K562 (cell line): ENCODE data around the gene SPON1. TPM values are rescaled to one million over a fixed set of nuclear protein-coding genes. Genes with fewer than 3 reads are reported as not detected.

Experiments
- ATAC-seq: fragments of 200-7000 bp; cut with Tn5 transposase; 3 replicates; pipeline ENCODE4 v1.9.1; 2020; ENCODE audit warnings: moderate library complexity
- BruUV-seq: library from RNA; stranded (reverse); fragments of 400-500 nt; replicated peaks from 2 replicates; lab custom pipeline; 2021; lab: Mats Ljungman, UMichigan
- CTCF ChIA-PET: fragments of 300-600 bp; formaldehyde crosslinking; extraction: SDS; loops from one replicate; lab custom pipeline; 2021; ENCODE audit warnings: low intra/inter-chr PET ratio; lab: Yijun Ruan, JAX
- POLR2A ChIA-PET: fragments of 300-600, 350-650 bp; sonication (Branson Sonifier 250); formaldehyde crosslinking; extraction: SDS; loops from one replicate; lab custom pipeline; 2021; ENCODE audit warnings: antibody characterized with exemption, inconsistent platforms; lab: Yijun Ruan, JAX
- DNase-seq, 4 experiments: peaks; one replicate each; pipeline versions ENCODE4 v3.0.0 to v3.0.0-alpha.2; 2011 to 2018; ENCODE audit warnings: low spot score in 3 of 4, mixed read lengths in 3 of 4; ENCODE audit errors: extremely low read depth in 1 of 4
- FAIRE-seq: peaks from 2 replicates; lab custom pipeline; 2011; peaks lifted over from hg19 to GRCh38; lab: Jason Lieb, UNC
- H2AFZ ChIP-seq: 2 replicates; pipeline ENCODE4 v1.6.0; 2011; ENCODE audit warnings: low read depth, low read length, control low read depth, inconsistent platforms
- H3K27ac ChIP-seq: fragments of 200-600 bp; 3 replicates; pipeline ENCODE4 v1.8.0; 2011; ENCODE audit warnings: low read depth, mild to moderate bottlenecking, control low read depth, inconsistent platforms, low read length, moderate library complexity, mixed read lengths; ENCODE audit errors: extremely low read depth
- H3K27me3 ChIP-seq, 2 experiments: fragments of 300-600 bp in 1 of 2; 2 replicates in 1 of 2; 3 replicates in 1 of 2; pipeline versions ENCODE4 v1.6.0 to v1.8.0; 2011; ENCODE audit warnings: inconsistent platforms in 2 of 2, low read length in 2 of 2, mild to moderate bottlenecking in 1 of 2, mixed read lengths in 1 of 2, moderate library complexity in 1 of 2; ENCODE audit not compliant: control insufficient read depth in 2 of 2, insufficient read depth in 2 of 2
- H3K36me3 ChIP-seq: fragments of 300-600 bp; 3 replicates; pipeline ENCODE4 v1.8.0; 2011; ENCODE audit warnings: mild to moderate bottlenecking, low read length, inconsistent platforms; ENCODE audit not compliant: control insufficient read depth, insufficient read depth
- H3K4me1 ChIP-seq, 2 experiments: fragments of 200-600 bp in 1 of 2; replicated peaks in 1 of 2; 2 replicates in 1 of 2; 3 replicates in 1 of 2; pipeline versions ENCODE4 v1.5.1 to v1.8.0; 2011; ENCODE audit warnings: inconsistent platforms in 2 of 2, low read length in 2 of 2, mild to moderate bottlenecking in 1 of 2, mixed read lengths in 1 of 2, moderate library complexity in 1 of 2; ENCODE audit not compliant: control insufficient read depth in 2 of 2, insufficient read depth in 2 of 2
- H3K4me2 ChIP-seq: 2 replicates; pipeline ENCODE4 v1.6.1; 2011; ENCODE audit warnings: low read length, control low read depth, inconsistent platforms, mixed read lengths; ENCODE audit not compliant: insufficient read depth
- H3K4me3 ChIP-seq: fragments of 200-600 bp; sonication (generic), shearing (Covaris generic); 2 replicates; pipeline ENCODE4 v1.5.1; 2016; ENCODE audit warnings: control low read depth, inconsistent platforms
- H3K79me2 ChIP-seq: fragments of 200-600 bp; 3 replicates; pipeline ENCODE4 v1.8.0; 2011; ENCODE audit warnings: low read length, inconsistent platforms; ENCODE audit not compliant: control insufficient read depth, insufficient read depth
- H3K9ac ChIP-seq, 2 experiments: 2 replicates each; pipeline versions ENCODE4 v1.6.0 to v1.6.1; 2011; ENCODE audit warnings: low read depth in 2 of 2, low read length in 2 of 2, control low read depth in 1 of 2, inconsistent platforms in 1 of 2, mild to moderate bottlenecking in 1 of 2, mixed read lengths in 1 of 2; ENCODE audit not compliant: insufficient read depth in 1 of 2
- H3K9me1 ChIP-seq: one replicate; pipeline ENCODE4 v1.6.0; 2011; ENCODE audit warnings: inconsistent platforms, mild to moderate bottlenecking, low read length, moderate library complexity; ENCODE audit not compliant: control insufficient read depth, insufficient read depth
- H3K9me3 ChIP-seq: replicated peaks from 2 replicates; pipeline ENCODE4 v1.5.1; 2011; ENCODE audit warnings: low read depth, low read length, inconsistent platforms; ENCODE audit not compliant: control insufficient read depth, insufficient read depth
- H4K20me1 ChIP-seq: replicated peaks from 2 replicates; pipeline ENCODE4 v1.6.1; 2011; ENCODE audit warnings: low read length, inconsistent platforms, mixed read lengths; ENCODE audit not compliant: control insufficient read depth, insufficient read depth
- CBFA2T3 ChIP-seq: fragments of 450-650 bp; IDR thresholded peaks from 2 replicates; pipeline ENCODE4 v1.6.1; 2017
- CCAR2 ChIP-seq: fragments of 200-400 bp; formaldehyde crosslinking; IDR thresholded peaks from 2 replicates; pipeline ENCODE4 v1.6.1; 2017; ENCODE audit warnings: mild to moderate bottlenecking, low read depth, low read length
- DNMT1 ChIP-seq: fragments of 450-650 bp; IDR thresholded peaks from 2 replicates; pipeline ENCODE4 v1.6.1; 2016; ENCODE audit warnings: antibody characterized with exemption, mild to moderate bottlenecking
- MAZ ChIP-seq, 2 experiments: fragments of 450-650 bp in 1 of 2; sonication (generic) in 1 of 2; formaldehyde crosslinking; IDR thresholded peaks in 1 of 2; conservative IDR thresholded peaks in 1 of 2; 2 replicates each; pipeline versions ENCODE4 v1.4.0 to v1.5.0; 2020; ENCODE audit warnings: mild to moderate bottlenecking in 1 of 2, missing genetic modification reagents in 1 of 2
- REST ChIP-seq, 2 experiments: fragments of 450-650 bp; formaldehyde crosslinking in 1 of 2; IDR thresholded peaks; 2 replicates each; pipeline versions ENCODE4 v1.4.0 to v1.6.1; 2014 to 2020; ENCODE audit warnings: mild to moderate bottlenecking in 2 of 2, borderline replicate concordance in 1 of 2, low read depth in 1 of 2
- ZNF133 ChIP-seq: fragments of 250-450 bp; sonication (Bioruptor Pico); IDR thresholded peaks from 2 replicates; pipeline ENCODE4 v1.4.0; 2020; ENCODE audit warnings: mild to moderate bottlenecking
- whole genome bisulfite sequencing: fragments of 100-300 bp; shearing (Covaris generic); methylation state at CpG from one replicate; pipeline ENCODE4 v1.1.6; 2016; ENCODE audit warnings: low coverage, mixed read lengths; ENCODE audit not compliant: insufficient coverage; ENCODE audit errors: missing lambda C conversion rate; 5-methylcytosine and 5-hydroxymethylcytosine counted together
- in situ Hi-C: fragments of 300-500 bp; cut with MboI; formaldehyde crosslinking; loops from 4 replicates; pipeline ENCODE4 v1.15.0; 2018; ENCODE audit warnings: inconsistent platforms, mixed read lengths
- intact Hi-C: fragments of 100-400 bp; cut with micrococcal nuclease; formaldehyde crosslinking; loops from 2 replicates; pipeline ENCODE4 v1.14.2; 2022
- polyA plus RNA-seq, 8 experiments: library from polyadenylated mRNA; depleted of rRNA in 4 of 8; stranded (reverse) in 5 of 8; unstranded in 3 of 8; fragments of >200 nt; fragmentation: Nextera tagmentation in 2 of 8; fragmentation: Illumina TruSeq in 1 of 8; extraction: Ambion mirVana in 2 of 8; extraction: Trizol in 1 of 8; gene quantifications; 2 replicates each; pipeline versions ENCODE4 v1.2.1 to v1.2.3, GENCODE V29; 2011 to 2014; ENCODE audit warnings: inconsistent platforms in 1 of 8, missing spikeins in 1 of 8
- total RNA-seq, 7 experiments: library from RNA; depleted of rRNA in 6 of 7; stranded (reverse); fragments of >200 nt in 6 of 7; fragmentation: Illumina TruSeq in 2 of 7; extraction: Trizol in 2 of 7; gene quantifications; 2 replicates each; pipeline versions ENCODE4 v1.2.1 to v1.2.3, GENCODE V29; 2011 to 2021; ENCODE audit warnings: low replicate concordance in 1 of 7

The SPON1 gene
- total and polyA plus RNA-seq, 9 of the 15 experiments (the other 6 are each of a cell fraction or from before 2014, with no cell fraction given) = 0.04 to 0.06 TPM; not detected in 7

- 0 out of 2 replicates have a peak, but pooled peaks have one; percentile 10 for TF ChIP-seq CBFA2T3
These were observed 132.0 kb downstream of the SPON1 start (continued) for GRCh38 chr11:14094481-14095037.

- no peak overlapping the region for H3K9ac ChIP-seq
- ChIA-PET CTCF (no interaction called here), POLR2A (no interaction called here)
- H4K20me1 ChIP-seq = no peaks in the 10 kb centered on the region
- no peak for FAIRE-seq
- no peak for ATAC-seq
- H3K4me3 ChIP-seq = no peak overlapping the region
- H3K36me3 ChIP-seq = no peaks in the 10 kb centered on the region
- no peak overlapping the region for H3K27ac ChIP-seq
- TF ChIP-seq MAZ (CRISPR knock-in tag; conservative IDR thresholded peaks at IDR 0.05 in 1 of 2, IDR thresholded peaks at IDR 0.05 in 1 of 2) = no peak
- no peak for TF ChIP-seq DNMT1
- H3K4me2 ChIP-seq = no peak overlapping the region
- BruUV-seq = no TSS peak
- H3K79me2 ChIP-seq = no peaks in the 10 kb centered on the region
- WGBS = 0% methylated on average over 1 of the region's 1 CpG
- no peaks in the 10 kb centered on the region for H3K9me3 ChIP-seq
- H3K9me1 ChIP-seq = no peaks in the 10 kb centered on the region
- in situ Hi-C loops = no loop called here
- intact Hi-C loops = no loop called here
- peaks cover 0 to 9% of the 10 kb centered on the region in 2 experiments; a peak in 2 of 5 replicates for H3K4me1 ChIP-seq
- no peak overlapping the region for H2AFZ ChIP-seq
- H3K27me3 ChIP-seq = peaks cover 0 to 9% of the 10 kb centered on the region in 2 experiments; a peak in 1 of 5 replicates
- no peak for DNase-seq
These were observed 133.4 kb downstream of the SPON1 start for GRCh38 chr11:14095882-14096281.

- no peak overlapping the region for H3K9ac ChIP-seq
- no peaks in the 10 kb centered on the region for H3K9me3 ChIP-seq
- peaks cover 0 to 8% of the 10 kb centered on the region in 2 experiments; a peak in 1 of 5 replicates for H3K27me3 ChIP-seq
- H3K36me3 ChIP-seq = no peaks in the 10 kb centered on the region
- intact Hi-C loops (no loop called here), in situ Hi-C loops (no loop called here)
- ChIA-PET CTCF (no interaction called here), POLR2A (no interaction called here)
- H3K27ac ChIP-seq = no peak overlapping the region
- H3K4me2 ChIP-seq = no peak overlapping the region
- H4K20me1 ChIP-seq = no peaks in the 10 kb centered on the region
- ATAC-seq (no peak), DNase-seq (no peak), FAIRE-seq (no peak)
- no TSS peak for BruUV-seq
- peaks cover 0 to 3% of the 10 kb centered on the region in 2 experiments; a peak in 2 of 5 replicates for H3K4me1 ChIP-seq
- H3K4me3 ChIP-seq = no peak overlapping the region
- H3K9me1 ChIP-seq = no peaks in the 10 kb centered on the region
- H3K79me2 ChIP-seq = no peaks in the 10 kb centered on the region
- H2AFZ ChIP-seq = no peak overlapping the region
- TF ChIP-seq REST (IDR thresholded peaks at IDR 0.05; ENCODE audit: borderline replicate concordance) (no peak), REST (CRISPR knock-in tag; IDR thresholded peaks at IDR 0.05; ENCODE audit: low read depth) (no peak), CCAR2 (no peak), ZNF133 (CRISPR knock-in tag) (no peak)
These were observed 134.1 kb downstream of the SPON1 start for GRCh38 chr11:14096606-14097005.
